ENCODE results near the gene HSD3B7. TPM values are rescaled to one million over a fixed set of nuclear protein-coding genes. Genes with fewer than 3 reads are reported as not detected.

HSD3B7 gene
- total and polyA plus RNA-seq, 2 of the 8 experiments (the other 6 are each of a cell fraction or from before 2014, with no cell fraction given): 2.9 to 6.6 TPM

- no peak for TF ChIP-seq RFX5 (IDR thresholded peaks at IDR 0.05; ENCODE audit: borderline replicate concordance, low read depth, low read length)
- no peak for TF ChIP-seq RNF2 (IDR thresholded peaks at IDR 0.05; ENCODE audit: borderline replicate concordance, low read depth, low read length, missing control alignments, poor library complexity, severe bottlenecking)
- peak; percentile 14; the same call in 1 of the 2 replicates for TF ChIP-seq PHF8 (conservative IDR thresholded peaks at IDR 0.05; ENCODE audit: low read depth, low read length)
- TF ChIP-seq KDM4A (IDR thresholded peaks at IDR 0.05; ENCODE audit: low read depth, low read length, severe bottlenecking): peak; percentile 84
- TF ChIP-seq CHD2 (IDR thresholded peaks at IDR 0.05; ENCODE audit: low read length): no peak
- no peak for TF ChIP-seq POLR2A (IDR thresholded peaks at IDR 0.05; ENCODE audit: control extremely low read depth in 1 of 2, low read depth in 2 of 2, low read length in 2 of 2)
- TF ChIP-seq CTBP2 (IDR thresholded peaks at IDR 0.05; ENCODE audit: borderline replicate concordance, insufficient read depth, insufficient read length, low read length): no peak
- no peak for TF ChIP-seq EP300 (IDR thresholded peaks at IDR 0.05; ENCODE audit: borderline replicate concordance in 1 of 2, low read depth in 2 of 2, low read length in 2 of 2)
- no peak for TF ChIP-seq TCF12 (IDR thresholded peaks at IDR 0.05; ENCODE audit: low read depth, low read length)
- no peak for TF ChIP-seq POLR2AphosphoS5 (IDR thresholded peaks at IDR 0.05; ENCODE audit: low read depth, low read length)
- TF ChIP-seq ZNF274 (IDR thresholded peaks at IDR 0.05; ENCODE audit: borderline replicate concordance, extremely low read depth, low read length): no peak
- TF ChIP-seq HDAC6 (IDR thresholded peaks at IDR 0.05; ENCODE audit: low read depth, low read length): no peak
- no peak for TF ChIP-seq BCL11A (IDR thresholded peaks at IDR 0.05; ENCODE audit: low read depth in 2 of 2, low read length in 2 of 2)
- peak; percentile 97 for TF ChIP-seq MAX (IDR thresholded peaks at IDR 0.05)
- peak; percentile 34; the same call in 1 of the 2 replicates for TF ChIP-seq JUND (IDR thresholded peaks at IDR 0.05; ENCODE audit: low read length)
- TF ChIP-seq GABPA (IDR thresholded peaks at IDR 0.05; ENCODE audit: borderline replicate concordance, insufficient read depth, low read length): peak; percentile 96
- TF ChIP-seq SAP30 (IDR thresholded peaks at IDR 0.05; ENCODE audit: insufficient read depth, insufficient replicate concordance, low read length): peak; percentile 71
- TF ChIP-seq FOSL1 (IDR thresholded peaks at IDR 0.05; ENCODE audit: insufficient read depth, low read depth, low read length): no peak
- 0 out of 2 replicates have a peak, but pooled peaks have one; percentile 1 for TF ChIP-seq TEAD4 (IDR thresholded peaks at IDR 0.05; ENCODE audit: low read depth, low read length)
- TF ChIP-seq SIN3A (conservative IDR thresholded peaks at IDR 0.05 in 1 of 2, IDR thresholded peaks at IDR 0.05 in 1 of 2; ENCODE audit: low read depth in 1 of 2, low read length in 2 of 2): peak; percentile 63 to 96; a peak in 2 of 4 replicates
- TF ChIP-seq NRF1 (IDR thresholded peaks at IDR 0.05; ENCODE audit: low read depth, low read length): no peak
- TF ChIP-seq TBP (IDR thresholded peaks at IDR 0.05; ENCODE audit: low read depth, low read length): no peak
Observed at GRCh38 chr16:31032736-31033708, 48.0 kb downstream of the HSD3B7 start, which contains the start of gene STX4 (continued).

All from H1 (cell line).